ENCODE results near the gene KPNA1. TPM values are rescaled to one million over a fixed set of nuclear protein-coding genes. Genes with fewer than 3 reads are reported as not detected.

Gene KPNA1
- total and polyA plus RNA-seq, 4 donors, result 20.7 to 42.0 (median 23.5) TPM

DNA sequence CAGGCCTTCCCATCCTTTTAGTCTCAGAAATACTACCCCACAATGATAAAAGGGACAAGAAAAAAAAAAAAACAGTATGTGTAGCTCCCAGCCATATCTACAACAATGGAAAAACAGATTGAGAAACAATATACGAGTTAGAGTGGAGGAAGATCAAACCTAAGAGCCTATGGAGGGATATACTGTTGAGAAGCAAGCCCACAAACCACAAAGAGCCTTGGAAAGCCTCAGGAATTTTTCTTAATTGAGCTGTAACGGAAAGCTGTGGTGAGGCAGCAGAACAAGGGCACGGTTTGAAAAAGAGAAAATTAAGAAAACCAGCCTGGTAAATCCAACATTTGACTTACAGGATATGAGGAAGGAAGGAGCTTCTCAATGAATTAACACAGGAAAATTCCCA, 21.4 kb downstream of the KPNA1 start:
- Histone ChIP-seq H3K9ac (ENCODE audit: low read depth in 1 of 2, low read length in 2 of 2) (no peak overlapping the region), H3K36me3 (ENCODE audit: control insufficient read depth in 4 of 4, insufficient read depth in 3 of 4, low read depth in 1 of 4, low read length in 3 of 4) (peaks cover 2 to 13% (median 7%) of the 10 kb centered on the region in 4 donors), H3K27me3 (ENCODE audit: control insufficient read depth in 4 of 4, insufficient read depth in 4 of 4, low read length in 3 of 4) (no peaks in the 10 kb centered on the region), H3K27ac (ENCODE audit: low read depth in 1 of 2, low read length in 2 of 2) (no peak overlapping the region), H3K4me3 (ENCODE audit: low read depth in 1 of 3, low read length in 3 of 3) (no peak overlapping the region), H3K9me3 (ENCODE audit: control insufficient read depth in 4 of 4, low read length in 3 of 4) (no peaks in the 10 kb centered on the region), H3K4me1 (ENCODE audit: control insufficient read depth in 4 of 4, insufficient read depth in 4 of 4, low read length in 3 of 4) (peaks cover 0 to 3% (median 0%) of the 10 kb centered on the region in 4 donors)
- no peak for TF ChIP-seq CTCF (IDR thresholded peaks at IDR 0.05; ENCODE audit: low read depth, low read length, missing input control)
- no peak for TF ChIP-seq GABPA (IDR thresholded peaks at IDR 0.05 in 1 of 2, conservative IDR thresholded peaks at IDR 0.05 in 1 of 2)
- TF ChIP-seq HNF4A (conservative IDR thresholded peaks at IDR 0.05), result no peak
- TF ChIP-seq TAF1 (conservative IDR thresholded peaks at IDR 0.05), result no peak
- TF ChIP-seq, protein P1, sequence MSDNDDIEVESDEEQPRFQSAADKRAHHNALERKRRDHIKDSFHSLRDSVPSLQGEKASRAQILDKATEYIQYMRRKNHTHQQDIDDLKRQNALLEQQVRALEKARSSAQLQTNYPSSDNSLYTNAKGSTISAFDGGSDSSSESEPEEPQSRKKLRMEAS (IDR thresholded peaks at IDR 0.05), result no peak
- no peak for TF ChIP-seq YY1 (IDR thresholded peaks at IDR 0.05)
- no peak for TF ChIP-seq FOXA2 (IDR thresholded peaks at IDR 0.05)
- TF ChIP-seq, protein P2, sequence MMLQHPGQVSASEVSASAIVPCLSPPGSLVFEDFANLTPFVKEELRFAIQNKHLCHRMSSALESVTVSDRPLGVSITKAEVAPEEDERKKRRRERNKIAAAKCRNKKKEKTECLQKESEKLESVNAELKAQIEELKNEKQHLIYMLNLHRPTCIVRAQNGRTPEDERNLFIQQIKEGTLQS (IDR thresholded peaks at IDR 0.05), result no peak
- TF ChIP-seq HNF4G (IDR thresholded peaks at IDR 0.05), result no peak
- TF ChIP-seq ZBTB33 (IDR thresholded peaks at IDR 0.05), result no peak
- no peak for TF ChIP-seq JUND (IDR thresholded peaks at IDR 0.05)
- TF ChIP-seq RXRA (IDR thresholded peaks at IDR 0.05), result no peak
- TF ChIP-seq SP1 (IDR thresholded peaks at IDR 0.05), result no peak
- TF ChIP-seq, protein P3, sequence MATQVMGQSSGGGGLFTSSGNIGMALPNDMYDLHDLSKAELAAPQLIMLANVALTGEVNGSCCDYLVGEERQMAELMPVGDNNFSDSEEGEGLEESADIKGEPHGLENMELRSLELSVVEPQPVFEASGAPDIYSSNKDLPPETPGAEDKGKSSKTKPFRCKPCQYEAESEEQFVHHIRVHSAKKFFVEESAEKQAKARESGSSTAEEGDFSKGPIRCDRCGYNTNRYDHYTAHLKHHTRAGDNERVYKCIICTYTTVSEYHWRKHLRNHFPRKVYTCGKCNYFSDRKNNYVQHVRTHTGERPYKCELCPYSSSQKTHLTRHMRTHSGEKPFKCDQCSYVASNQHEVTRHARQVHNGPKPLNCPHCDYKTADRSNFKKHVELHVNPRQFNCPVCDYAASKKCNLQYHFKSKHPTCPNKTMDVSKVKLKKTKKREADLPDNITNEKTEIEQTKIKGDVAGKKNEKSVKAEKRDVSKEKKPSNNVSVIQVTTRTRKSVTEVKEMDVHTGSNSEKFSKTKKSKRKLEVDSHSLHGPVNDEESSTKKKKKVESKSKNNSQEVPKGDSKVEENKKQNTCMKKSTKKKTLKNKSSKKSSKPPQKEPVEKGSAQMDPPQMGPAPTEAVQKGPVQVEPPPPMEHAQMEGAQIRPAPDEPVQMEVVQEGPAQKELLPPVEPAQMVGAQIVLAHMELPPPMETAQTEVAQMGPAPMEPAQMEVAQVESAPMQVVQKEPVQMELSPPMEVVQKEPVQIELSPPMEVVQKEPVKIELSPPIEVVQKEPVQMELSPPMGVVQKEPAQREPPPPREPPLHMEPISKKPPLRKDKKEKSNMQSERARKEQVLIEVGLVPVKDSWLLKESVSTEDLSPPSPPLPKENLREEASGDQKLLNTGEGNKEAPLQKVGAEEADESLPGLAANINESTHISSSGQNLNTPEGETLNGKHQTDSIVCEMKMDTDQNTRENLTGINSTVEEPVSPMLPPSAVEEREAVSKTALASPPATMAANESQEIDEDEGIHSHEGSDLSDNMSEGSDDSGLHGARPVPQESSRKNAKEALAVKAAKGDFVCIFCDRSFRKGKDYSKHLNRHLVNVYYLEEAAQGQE (IDR thresholded peaks at IDR 0.05), result no peak
- no peak for TF ChIP-seq EGR1 (IDR thresholded peaks at IDR 0.05; ENCODE audit: low read depth in 2 of 2)
- DNase-seq (ENCODE audit: low spot score), result no peak
- 92% methylated on average over 3 of the region's 3 CpGs for WGBS
